ENCODE measurements around the gene FAR2.
A peak's percentile ranks its signal among the peaks of the same experiment; 100 is the strongest.

The FAR2 gene

GRCh38 chr12:29148911-29149690, at the start of gene FAR2:
Gene FAR2, plus strand, starts transcription at chr12:29149278. Its CDS starts 121,172 bp downstream, at chr12:29270450.
- TF ChIP-seq CTCF (IDR thresholded peaks at IDR 0.05; ENCODE audit: low read depth, low read length) = 0 out of 2 replicates have a peak, but pooled peaks have one; percentile 3
- peak within 1 kb of the TSS; percentile 79 for H3K4me3 ChIP-seq (ENCODE audit: low read depth, low read length)

- no peak overlapping the region for H3K4me3 ChIP-seq (ENCODE audit: low read depth, low read length)
- no peak for TF ChIP-seq CTCF (IDR thresholded peaks at IDR 0.05; ENCODE audit: low read depth, low read length)
These were observed 46.3 kb upstream of the FAR2 start for GRCh38 chr12:29102741-29103140.

- no peak overlapping the region for H3K4me3 ChIP-seq (ENCODE audit: low read depth, low read length)
- TF ChIP-seq CTCF (IDR thresholded peaks at IDR 0.05; ENCODE audit: low read depth, low read length) = no peak
These were observed 45.5 kb upstream of the FAR2 start for GRCh38 chr12:29103539-29103974.

DNA sequence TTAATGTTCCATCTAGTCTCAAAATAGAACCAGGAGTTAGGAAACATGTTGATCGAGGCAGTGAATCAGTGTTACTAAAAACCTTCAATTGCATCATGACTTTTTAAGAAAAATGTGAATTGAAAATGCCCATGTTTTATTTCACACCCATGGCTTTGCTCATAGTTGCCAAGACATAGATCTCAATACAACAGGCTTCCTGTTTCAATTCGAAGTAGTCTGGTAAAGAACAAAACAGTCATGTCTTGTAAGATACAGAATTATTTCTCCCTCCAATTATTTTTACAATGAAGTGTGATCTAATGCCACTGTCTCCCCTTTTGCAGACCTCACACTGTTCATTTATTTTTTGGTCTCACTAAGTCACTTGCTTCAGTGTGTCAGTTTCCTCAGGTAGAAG, 44.6 kb upstream of the FAR2 start:
- no peak overlapping the region for H3K4me3 ChIP-seq (ENCODE audit: low read depth, low read length)
- TF ChIP-seq CTCF (IDR thresholded peaks at IDR 0.05; ENCODE audit: low read depth, low read length) = no peak

GRCh38 chr12:29110506-29111442, 38.3 kb upstream of the FAR2 start:
- TF ChIP-seq CTCF (IDR thresholded peaks at IDR 0.05; ENCODE audit: low read depth, low read length) = no peak
- no peak overlapping the region for H3K4me3 ChIP-seq (ENCODE audit: low read depth, low read length)

DNA sequence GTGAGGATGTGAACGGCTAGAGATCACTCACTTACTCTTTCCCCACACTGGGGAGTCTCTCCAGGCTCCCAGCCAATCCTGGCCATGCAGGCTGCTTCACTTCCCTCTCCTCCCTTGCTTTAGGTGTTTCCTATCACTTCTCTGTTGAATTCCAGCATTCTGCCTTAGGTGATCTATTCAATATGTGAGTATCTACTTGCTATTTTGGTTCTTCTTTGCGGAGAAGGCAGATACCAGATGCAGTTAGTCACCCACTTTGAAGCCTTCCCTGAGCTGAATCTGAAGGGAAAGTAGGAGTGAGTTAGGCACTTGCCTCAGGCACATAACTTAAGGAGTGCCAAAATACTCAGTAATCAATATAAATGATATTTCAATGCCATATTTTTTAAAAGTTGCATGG, 36.0 kb upstream of the FAR2 start:
- TF ChIP-seq CTCF (IDR thresholded peaks at IDR 0.05; ENCODE audit: low read depth, low read length) = no peak
- H3K4me3 ChIP-seq (ENCODE audit: low read depth, low read length) = no peak overlapping the region

All from WI38 (cell line).